NCI-H2171 treated with DMSO at 0.1 percent for 48 hours (cell line): ENCODE results near the gene MAPK12.

Experiments
- DNase-seq: peaks from one replicate; lab custom pipeline; 2025; lab: John Stamatoyannopoulos, UW

Gene MAPK12

DNA sequence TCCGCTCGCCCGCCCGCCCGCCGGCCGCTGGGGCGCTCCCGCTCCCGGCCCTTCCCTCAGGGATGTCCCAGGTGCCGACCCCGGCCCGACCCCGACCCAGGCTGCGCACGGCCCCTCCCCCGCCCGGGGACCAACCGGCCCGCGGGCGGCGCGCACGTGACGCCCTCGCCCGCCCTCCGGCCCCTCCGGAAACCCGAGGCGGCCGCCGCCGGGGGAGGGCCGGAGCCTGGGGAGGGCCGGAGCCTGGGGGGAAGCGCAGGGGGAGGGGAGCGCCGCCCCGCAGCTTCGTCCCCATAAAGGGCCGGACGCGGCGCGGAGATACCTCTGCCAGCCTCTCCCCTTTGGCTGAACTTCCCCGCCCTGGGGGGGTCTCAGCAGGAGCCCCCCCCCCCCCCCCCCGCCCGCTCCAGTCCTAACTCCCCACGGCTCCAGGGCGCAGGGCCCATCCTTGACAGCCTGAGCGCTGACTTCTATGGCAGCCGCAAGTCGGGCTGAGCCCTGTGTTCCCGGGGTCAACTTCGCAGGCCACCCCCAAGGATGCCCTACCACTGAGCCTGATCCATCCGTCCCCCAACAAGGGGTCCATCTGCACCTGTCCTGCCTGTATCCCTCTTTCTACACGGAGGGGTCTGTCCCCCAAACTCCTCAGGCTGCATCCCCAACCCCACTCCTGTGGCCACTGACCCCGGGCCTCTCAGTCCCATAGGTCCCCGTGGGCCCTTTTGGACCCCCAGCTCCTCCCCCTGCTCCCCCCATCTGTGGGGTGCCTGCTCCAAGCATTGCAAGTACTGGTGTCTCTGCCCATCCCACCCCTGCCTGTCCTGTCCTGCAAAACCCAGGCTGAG lies at the start of gene MAPK12:
MAPK12 (minus strand) TSS at position 69 of the 845 bp plus-strand sequence. CDS start 174 bp downstream, outside the sequence.
- DNase-seq = peak; percentile 22

DNA sequence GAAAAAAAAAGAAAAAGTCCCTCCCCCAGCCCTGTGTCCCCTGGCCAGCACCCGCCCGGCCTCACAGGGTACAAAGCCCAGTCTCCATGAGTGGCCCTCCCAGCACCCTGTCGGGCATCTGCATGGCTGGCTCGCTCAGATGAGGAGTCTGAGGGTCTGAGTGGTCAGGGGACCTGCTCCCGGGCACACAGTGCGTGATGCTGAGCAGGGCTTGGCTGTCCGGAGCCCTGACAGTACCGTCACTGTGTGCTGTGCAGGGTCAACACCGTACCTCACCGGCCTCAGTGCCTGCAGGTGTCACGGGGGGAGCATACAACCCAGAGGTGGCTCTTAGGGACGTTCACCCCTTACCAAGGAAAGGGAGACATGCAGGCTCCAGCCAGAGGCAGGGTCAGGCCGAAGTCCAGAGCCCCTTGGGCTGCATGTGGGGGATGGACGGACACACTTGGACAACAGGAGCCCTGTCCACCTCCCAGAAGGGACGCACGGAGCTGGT lies 49.5 kb upstream of the MAPK12 start:
- no peak for DNase-seq

DNA sequence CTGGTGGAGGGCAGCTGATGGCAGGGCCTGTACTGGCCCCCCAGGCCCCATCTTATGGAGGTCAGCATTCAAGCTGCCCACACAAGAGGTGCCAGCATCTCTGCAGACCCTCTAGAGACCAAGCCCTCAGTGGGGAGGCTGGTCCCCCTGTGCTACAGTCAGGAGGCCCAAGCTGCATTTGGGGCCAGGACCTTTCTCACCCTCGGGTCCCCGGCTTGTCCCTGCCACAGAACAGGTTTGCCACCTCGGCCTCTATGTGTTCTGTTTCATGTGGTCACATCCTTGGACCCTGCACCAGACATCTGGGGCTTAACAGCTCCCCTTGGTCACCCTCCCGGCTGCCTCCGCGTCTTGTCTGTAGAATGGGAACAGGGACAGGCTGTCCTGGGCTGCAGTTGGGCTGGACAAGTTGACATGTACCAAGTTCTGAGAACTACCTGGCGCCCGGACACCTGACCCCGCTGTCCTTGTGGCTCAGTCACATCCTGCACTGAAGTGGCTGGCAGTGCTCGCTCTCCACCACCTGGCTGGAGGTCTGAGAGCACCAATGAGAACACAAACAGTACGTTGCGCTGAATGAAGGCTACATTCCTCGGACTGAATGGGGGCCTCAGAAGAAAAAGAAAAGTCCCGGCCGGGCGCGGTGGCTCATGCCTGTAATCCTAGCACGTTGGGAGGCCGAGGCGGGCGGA lies 48.7 kb upstream of the MAPK12 start:
- DNase-seq = no peak

DNA sequence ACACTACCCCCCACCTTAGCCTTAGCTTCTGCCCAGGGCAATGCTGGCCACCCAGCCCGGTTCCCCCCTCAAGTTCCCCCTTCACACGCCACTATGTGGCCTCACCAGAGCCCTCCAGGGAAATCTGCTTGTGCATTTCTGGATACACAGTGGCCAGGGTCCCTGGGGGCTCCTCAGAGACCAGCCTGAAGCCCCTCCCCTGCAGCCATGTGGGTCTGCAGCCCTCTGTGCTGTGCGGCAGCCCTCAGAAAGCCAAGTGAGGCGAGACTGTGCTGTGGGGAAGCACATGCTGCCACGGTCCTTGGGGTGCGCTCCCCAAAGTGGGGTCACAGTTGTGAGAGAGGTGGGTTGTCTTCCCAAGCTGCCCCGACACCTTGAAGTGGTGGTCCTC lies 48.1 kb upstream of the MAPK12 start:
- DNase-seq = no peak

DNA sequence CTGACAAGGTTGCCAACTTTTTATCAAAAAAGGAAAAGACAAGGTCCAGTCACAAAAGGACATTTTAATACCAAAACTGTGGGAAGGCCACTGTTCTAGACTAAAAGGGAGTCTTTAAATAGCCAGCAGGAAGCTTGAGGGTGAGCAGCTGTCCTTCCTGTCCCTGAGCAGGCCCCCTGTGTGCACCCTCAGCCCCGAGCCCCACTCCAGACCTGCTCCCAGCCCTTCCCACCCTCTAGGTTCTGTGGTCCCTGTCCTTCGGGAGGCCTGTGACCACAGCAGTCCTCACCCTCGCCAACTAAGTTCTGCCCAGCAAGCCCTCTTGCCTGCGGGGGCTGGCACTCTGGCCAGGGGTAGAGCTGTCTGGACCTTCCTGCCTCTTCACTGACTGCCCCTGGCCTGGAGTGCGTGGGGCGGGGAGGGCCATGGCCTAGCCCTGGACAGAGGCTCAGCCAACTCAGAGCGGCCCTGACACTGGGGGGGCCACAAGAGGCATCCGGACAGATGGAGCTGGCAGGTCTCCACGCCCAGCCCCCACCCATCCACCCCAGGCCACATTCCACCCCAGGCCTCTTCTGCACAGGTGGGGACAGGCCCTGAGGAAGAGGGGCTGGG lies 47.6 kb upstream of the MAPK12 start:
- no peak for DNase-seq

DNA sequence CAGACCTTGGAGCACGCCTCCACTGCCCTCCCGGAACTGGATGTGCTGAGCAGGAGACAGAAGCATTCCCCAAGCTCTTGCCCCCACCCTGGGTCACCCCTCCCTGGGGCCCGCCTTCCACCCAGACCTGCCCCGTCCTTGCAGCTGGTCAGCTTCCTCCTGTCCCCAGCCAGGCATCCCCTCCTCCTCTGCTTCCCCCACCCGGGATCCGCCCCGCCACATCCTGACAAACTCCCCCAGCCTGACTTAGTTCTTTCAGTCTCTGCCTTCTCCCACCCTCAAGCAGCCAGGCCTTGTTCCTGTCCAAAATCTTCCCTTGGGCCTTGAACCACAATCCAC lies 47.1 kb upstream of the MAPK12 start:
- DNase-seq = no peak

DNA sequence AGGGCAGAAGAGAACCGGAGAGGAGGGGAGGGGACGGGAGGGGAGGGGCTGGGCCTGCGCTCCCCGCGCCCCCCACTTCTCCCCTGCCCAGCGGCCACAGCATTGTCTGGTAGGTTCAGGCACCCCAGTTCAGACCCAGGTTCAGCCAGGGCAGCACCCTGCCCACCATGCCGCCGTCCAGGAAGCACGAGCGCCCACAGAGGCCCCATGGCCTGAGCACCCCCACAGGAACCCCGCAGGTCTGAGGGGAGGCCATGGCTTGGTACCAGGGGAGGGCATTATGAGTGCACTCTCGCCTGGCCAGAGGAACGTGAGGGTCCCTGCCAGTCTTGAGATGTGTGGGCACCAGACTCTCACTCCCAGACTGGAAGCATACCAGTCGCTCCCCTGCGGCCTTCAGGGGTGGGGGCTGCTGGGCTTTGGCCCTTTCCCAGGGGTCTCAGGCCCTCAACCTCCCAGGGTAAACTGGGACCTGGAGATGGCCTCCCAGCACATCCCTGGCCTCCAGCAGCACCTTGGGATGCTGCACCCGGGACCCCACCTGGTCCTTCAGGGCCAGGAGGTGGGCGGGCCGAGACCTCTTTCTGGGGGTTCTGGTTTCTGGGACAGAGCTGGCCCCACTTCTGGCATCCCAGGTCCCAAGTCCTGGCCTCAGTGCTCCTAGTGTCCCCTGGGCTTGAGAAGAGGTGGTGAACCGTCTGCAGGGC lies 46.6 kb upstream of the MAPK12 start:
- no peak for DNase-seq

DNA sequence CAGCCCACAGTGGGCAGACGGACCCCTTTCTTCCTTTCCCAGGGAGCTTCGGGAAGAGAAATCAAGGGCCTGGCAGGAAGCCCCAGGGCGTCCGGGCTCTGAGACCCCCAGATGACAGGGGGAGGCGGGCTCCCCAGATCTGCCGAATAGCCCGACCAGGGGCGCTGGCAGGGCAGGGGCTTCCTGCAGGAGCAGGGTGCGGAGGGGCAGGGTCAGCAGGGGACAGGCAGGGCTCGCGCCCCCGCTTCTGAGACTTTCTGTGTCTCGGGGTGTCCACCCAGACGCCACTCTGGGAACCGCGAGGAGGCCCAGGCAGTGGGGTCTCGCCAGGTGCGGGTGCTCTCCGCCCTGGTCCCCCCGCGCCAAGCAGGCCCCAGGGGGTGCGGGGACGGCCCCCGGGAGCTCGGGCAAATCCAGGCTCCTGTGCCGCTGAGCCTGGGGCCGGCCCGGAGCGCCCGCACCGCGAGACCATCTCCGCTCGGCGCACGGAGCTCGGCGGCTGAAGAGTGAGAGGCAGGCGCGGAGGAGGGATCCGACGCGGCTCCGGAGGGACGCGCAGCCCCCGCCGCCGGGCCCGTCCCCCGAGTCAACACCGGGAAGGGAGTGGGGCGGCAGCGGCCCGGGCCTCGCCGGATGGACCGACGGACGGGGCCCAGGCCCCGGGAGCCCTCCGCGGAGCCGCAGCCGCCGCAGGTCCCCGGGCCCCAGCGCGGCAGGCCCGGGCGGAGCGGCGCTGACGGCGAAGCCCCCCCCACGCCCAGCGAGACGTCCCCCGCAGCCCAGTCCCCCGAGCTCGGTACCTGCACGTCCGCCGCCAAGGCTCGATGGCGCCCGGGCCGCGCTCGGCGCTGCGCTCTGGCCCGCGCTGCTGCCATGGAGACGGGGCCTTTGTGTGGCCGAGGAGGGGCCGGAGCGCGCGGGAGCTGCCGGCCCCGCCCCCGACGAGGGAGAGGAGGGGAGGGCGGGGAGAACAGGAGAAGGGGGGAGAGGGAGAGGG lies 45.6 kb upstream of the MAPK12 start, which contains the start of gene PLXNB2:
PLXNB2 (minus strand) TSS at position 894 of the 997 bp plus-strand sequence. CDS start 17,062 bp downstream, outside the sequence.
- DNase-seq = peak; percentile 74

DNA sequence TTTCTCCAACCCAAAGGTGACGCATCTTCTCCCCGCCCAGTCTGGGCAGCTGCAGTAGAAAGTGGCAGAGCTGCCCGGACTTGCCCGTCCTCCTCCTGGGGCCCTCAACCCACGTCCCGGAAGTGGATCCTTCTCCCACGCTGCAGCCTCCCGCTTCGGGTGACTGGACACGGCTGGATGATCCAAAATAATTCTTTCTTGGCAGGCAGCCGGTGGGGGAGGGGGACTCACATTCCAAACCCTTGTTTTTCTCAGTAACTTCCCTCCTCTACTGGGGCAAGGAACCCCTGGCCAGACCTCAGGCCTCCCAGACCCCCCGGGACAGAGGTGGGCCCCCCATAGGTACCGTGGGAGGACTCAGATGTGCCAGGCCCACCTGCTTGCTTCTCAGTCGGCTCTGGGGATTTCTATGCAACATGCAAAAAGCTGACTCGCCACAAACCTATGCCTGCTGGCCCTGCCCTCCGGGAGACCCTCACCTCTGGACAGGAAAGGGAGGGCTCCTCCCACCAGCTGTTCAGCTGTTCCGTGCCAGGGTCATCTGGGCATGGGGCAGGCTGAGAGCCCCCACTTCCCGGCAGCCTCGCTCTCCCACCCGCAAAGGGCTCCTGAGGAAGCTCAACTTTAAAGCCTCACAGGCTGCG lies 44.6 kb upstream of the MAPK12 start:
- DNase-seq = peak; percentile 75

DNA sequence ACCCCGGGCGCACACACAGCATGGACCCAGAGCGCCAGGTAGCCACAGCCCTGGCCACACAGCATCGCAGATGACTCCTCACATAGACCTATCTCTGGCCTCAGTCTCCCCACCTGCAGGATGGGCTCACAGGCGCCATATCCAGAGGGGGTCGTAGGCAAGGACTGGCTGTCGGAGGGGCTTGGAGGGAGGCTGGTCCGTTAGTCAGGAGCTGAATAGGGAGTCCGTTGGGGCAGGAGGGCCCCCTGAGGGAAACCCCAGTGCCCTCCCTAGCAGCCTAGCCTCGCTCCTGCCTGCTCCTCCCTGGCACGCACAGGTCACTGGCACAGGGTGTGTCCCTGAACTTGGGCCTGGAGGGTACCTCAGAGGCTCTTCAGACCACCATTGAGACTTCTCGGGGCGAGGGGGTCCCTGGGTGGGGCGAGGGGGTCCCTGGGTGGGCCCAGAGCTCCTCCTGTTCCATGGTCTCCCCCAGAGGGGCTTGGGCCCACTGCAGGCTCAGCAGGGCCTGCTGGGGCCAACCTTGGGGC lies 44.0 kb upstream of the MAPK12 start:
- no peak for DNase-seq

DNA sequence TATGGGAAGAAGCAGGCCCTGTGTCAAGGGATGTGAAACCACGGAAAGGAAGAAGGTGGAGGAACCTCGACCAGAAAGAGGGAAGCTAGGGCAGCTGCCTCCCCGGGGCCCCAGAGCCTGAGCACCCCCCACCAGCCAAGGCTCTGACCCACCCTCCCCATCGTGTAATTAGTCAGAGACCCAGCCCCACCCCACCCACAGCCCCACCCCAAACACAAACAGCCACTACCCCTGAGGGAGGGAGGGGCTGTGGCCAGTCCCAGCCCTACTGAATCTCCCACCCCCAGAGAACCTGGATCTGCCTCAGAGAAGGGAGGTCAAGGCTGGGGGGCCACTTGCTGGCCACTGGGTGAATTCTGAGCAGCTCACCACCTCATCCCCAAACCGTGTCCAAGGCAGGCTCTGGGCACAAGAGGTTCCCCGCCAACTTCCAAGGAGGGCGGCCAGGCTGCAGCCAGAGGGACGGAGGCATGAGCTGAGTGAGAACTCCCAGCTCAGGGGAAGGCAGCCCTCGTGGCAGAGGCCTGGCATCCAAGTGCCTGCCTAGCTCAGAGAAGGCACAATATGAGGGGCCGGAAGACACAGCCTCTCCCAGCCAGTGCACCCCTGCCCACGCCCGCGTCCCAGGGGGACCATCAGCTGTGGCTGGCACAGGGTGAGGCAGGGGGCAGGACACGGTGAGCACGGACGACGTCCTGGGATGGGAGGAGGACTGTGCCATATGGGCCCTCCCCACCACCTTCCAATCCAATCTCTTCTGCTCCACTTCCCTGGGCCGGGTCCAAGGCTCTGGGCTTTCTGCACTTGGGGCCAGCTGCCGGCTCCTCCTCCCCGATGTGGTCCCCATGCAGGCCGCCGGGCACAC lies 43.3 kb upstream of the MAPK12 start:
- DNase-seq = peak; percentile 86

DNA sequence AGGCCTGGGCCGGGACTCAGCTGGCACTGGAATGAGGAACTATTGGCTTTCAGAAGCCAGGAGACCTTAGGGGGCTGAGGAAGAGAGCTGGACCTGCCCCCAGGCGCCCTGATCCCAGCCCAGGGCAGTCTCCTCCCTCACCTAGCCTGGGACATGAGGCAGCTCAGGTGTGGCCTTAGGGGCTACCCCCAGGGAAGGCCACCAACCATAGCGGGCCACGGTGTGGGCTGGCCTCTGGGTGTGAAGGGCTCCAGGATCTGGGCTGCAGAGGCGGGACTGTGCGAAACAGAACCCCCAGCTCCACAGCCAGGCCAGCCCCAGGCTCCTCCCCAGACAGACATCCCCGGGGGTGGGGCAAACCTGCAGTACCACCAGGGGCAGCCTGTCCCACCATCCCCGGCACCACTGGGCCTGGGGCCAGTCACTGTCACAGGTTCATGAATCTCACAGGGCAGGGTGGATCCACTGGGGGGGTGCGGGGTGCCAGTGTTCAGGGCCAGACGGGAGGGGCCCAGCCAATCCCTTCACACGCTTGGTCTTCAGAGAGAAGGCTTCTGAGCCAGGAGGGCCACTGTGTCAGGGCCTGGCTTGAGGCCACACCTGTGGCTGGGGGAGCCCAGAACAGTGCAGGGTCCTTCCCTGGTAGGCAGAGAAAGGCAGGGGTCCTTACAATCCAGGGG lies 42.5 kb upstream of the MAPK12 start:
- no peak for DNase-seq

DNA sequence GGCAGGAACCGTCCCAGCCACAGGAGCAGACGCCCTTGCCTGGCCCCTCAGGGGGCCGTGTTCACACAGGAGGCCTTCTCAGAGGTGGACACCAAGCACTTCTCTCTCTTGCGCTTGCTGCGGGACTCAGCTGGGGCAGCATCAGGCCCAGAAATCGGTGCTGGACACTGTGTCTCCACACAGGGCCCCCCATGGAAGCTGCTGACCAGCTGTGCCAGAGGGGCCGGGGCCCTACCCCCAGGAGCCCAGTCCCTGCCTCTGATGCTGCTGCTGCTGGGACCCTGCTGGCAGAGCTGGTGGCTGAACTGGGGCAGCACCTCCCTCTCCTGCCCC lies 42.0 kb upstream of the MAPK12 start:
- no peak for DNase-seq

DNA sequence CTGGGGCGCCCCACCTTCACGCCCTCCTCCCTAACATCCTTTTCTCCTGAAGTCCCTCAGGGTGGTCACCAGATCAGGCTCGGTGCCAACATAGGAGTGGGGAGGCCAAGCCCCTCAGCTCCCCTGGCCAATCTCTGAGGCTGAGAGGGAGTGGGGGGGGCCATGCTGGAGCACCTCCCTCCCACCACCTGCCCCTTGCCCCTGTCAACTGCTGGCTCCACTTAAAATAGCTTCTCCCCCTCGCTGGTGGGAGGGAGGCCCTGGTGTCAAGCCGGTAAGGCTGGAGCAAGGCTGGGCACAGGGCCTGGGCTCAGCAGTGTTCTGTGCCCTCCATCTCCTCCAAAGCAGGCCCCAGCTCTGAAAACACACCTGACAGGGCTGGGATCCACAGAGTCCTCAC lies 41.1 kb upstream of the MAPK12 start:
- no peak for DNase-seq

DNA sequence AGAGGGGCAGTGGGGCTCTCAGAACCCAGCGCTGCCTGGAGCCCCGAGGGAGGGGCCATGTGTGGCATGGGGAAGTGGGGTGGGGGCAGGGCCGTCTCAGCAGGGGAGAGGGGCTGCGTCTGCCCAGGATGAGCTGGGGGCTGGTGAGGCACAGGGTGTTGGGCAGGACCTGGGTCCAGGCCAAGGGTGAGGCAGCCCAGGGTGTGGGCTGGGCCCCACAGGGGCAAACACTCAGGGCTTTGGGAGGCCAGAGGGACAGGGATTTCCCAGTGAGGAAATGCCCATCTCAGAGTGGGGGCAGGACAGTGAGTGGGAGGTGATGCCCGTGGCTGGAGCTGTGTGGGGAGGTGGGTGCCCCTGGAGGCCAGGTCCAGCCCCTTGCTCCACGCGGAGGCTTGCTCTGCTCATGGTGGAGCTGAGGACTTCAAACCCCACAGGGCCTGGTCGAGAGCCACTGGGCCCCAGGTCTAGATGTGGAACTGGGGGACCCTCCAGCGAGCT lies 40.6 kb upstream of the MAPK12 start:
- no peak for DNase-seq

DNA sequence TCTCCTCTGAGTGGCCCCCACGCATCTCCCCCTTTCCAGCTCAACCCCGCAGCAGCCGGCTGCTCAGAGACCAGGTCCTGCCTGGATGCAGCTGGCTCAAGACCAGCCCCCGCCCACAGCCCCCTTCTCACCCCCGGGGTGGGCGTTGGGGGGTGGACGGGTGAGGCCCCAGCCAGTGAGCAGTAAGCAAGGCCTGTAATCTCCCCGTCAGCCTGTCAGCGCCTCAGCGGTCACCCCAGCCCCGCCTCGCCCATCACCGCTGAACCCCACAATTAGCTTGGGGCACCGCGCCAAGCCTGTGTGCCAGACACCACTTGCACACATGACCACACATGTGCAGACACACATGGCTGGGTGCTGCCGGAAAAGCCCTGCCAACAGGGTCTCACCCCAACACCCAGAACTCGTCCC lies 40.1 kb upstream of the MAPK12 start:
- DNase-seq = no peak

DNA sequence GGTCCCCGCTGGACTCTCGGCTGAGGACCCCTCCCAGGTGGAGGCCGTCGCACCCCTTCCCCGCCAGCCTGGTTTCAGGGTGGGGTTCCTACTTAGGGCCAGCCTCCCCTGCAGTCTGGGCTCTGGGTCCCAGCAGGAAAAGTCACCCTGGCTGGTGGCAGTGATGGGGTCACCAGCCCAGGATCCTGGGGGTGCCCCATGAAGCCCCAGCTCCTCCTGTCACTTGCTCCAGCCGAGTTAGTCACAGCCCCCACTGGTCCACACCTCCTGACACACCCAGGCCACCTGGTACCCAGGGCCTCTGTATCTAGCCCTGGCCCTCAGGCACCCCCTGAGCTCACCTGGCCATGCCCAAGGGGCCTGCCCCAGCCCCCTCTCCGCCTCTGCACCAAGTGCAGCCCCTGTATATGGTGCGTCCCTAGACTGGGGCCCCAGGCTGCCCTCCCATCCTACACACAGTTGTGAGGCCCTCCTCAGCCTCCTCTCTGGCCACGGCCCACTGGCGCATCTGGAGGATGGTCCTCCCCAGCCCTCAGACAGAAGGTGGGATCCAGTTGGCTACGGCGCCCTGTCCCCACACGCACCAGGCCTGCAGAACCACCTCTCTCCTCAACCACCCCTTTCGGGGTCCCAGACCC lies 39.3 kb upstream of the MAPK12 start:
- DNase-seq = no peak
